ENCODE data around the gene RAB3D. TPM values are rescaled to one million over a fixed set of nuclear protein-coding genes. Genes with fewer than 3 reads are reported as not detected.
"Not testable (repeated sequence)": the region's sequence is repeated elsewhere in the genome, so short reads cannot be mapped to it uniquely, and the experiment has no call there.

The RAB3D gene
- total RNA-seq, 2 donors from 2014 or later, result 47.1 to 51.6 TPM

GRCh38 chr19:11324079-11324661 lies 15.3 kb downstream of the RAB3D start:
- peak in 1 of 3 donors; percentile 7 for TF ChIP-seq POLR2A (IDR thresholded peaks at IDR 0.05)
- no peak for TF ChIP-seq CTCF (IDR thresholded peaks at IDR 0.05)
- no peak overlapping the region for H3K4me3 ChIP-seq
- intact Hi-C loops (cut with DNase I), result no loop called here
- no peaks in the 10 kb centered on the region for H3K27me3 ChIP-seq
- WGBS, 2 donors, result 35 to 42% methylated on average over 7 to 10 of the region's 10 CpGs
- H3K36me3 ChIP-seq (replicated peaks in 1 of 2; ENCODE audit: insufficient read depth in 1 of 2, low read depth in 2 of 2), result peaks cover 0 to 19% of the 10 kb centered on the region in 2 donors
- H3K4me1 ChIP-seq, result peaks cover 28% of the 10 kb centered on the region
- DNase-seq (peak; percentile 56 to 84 (median 74)), ATAC-seq (peak; percentile 79)
- peak overlapping the region in 3 of 4 donors; percentile 58 to 70 (median 68) for H3K27ac ChIP-seq
- H3K9me3 ChIP-seq, result no peaks in the 10 kb centered on the region

GRCh38 chr19:11323601-11324078 lies 15.8 kb downstream of the RAB3D start:
- 54 to 64% methylated on average over 3 to 5 of the region's 5 CpGs for WGBS, 2 donors

GRCh38 chr19:11322269-11323024 lies 17.0 kb downstream of the RAB3D start:
- Histone ChIP-seq H3K27ac (peak overlapping the region in 1 of 4 donors; percentile 20), H3K36me3 (replicated peaks in 1 of 2; ENCODE audit: insufficient read depth in 1 of 2, low read depth in 2 of 2) (peaks cover 0 to 9% of the 10 kb centered on the region in 2 donors), H3K4me1 (peaks cover 28% of the 10 kb centered on the region), H3K4me3 (no peak overlapping the region), H3K27me3 (no peaks in the 10 kb centered on the region), H3K9me3 (no peaks in the 10 kb centered on the region)
- 24 to 38% methylated on average over 7 of the region's 7 CpGs for WGBS, 2 donors
- intact Hi-C loops (cut with DNase I), result no loop called here
- ATAC-seq (no peak), DNase-seq (no peak)
- TF ChIP-seq CTCF (IDR thresholded peaks at IDR 0.05), result no peak
- no peak for TF ChIP-seq POLR2A (IDR thresholded peaks at IDR 0.05)

More at GRCh38 chr19:11323601-11324078, 15.8 kb downstream of the RAB3D start:
- Histone ChIP-seq H3K27ac (peak overlapping the region in 3 of 4 donors; percentile 58 to 70 (median 68)), H3K4me1 (peaks cover 28% of the 10 kb centered on the region), H3K36me3 (replicated peaks in 1 of 2; ENCODE audit: insufficient read depth in 1 of 2, low read depth in 2 of 2) (peaks cover 0 to 16% of the 10 kb centered on the region in 2 donors), H3K9me3 (no peaks in the 10 kb centered on the region), H3K27me3 (no peaks in the 10 kb centered on the region), H3K4me3 (no peak overlapping the region)
- DNase-seq (no peak), ATAC-seq (peak; percentile 3)
- no peak for TF ChIP-seq POLR2A (IDR thresholded peaks at IDR 0.05)
- TF ChIP-seq CTCF (IDR thresholded peaks at IDR 0.05), result no peak
- intact Hi-C loops (cut with DNase I), result no loop called here

- Histone ChIP-seq H3K4me3 (no peak overlapping the region), H3K4me1 (peaks cover 28% of the 10 kb centered on the region), H3K27ac (no peak overlapping the region), H3K9me3 (no peaks in the 10 kb centered on the region), H3K36me3 (replicated peaks in 1 of 2; ENCODE audit: insufficient read depth in 1 of 2, low read depth in 2 of 2) (peaks cover 0 to 2% of the 10 kb centered on the region in 2 donors), H3K27me3 (no peaks in the 10 kb centered on the region)
- TF ChIP-seq CTCF (IDR thresholded peaks at IDR 0.05) (peak in 2 of 7 experiments; percentile 17 to 28), POLR2A (IDR thresholded peaks at IDR 0.05) (no peak)
- WGBS, 2 donors, result 51 to 60% methylated on average over 14 of the region's 14 CpGs
- no peak for DNase-seq
- ATAC-seq, result no peak
- intact Hi-C loops (cut with DNase I), result no loop called here
Observed at GRCh38 chr19:11321191-11322126, 18.0 kb downstream of the RAB3D start.

- H3K4me3 ChIP-seq; intact Hi-C loops (cut with DNase I); DNase-seq; H3K27ac ChIP-seq; H3K9me3 ChIP-seq; ATAC-seq; H3K27me3 ChIP-seq; H3K36me3 ChIP-seq (replicated peaks in 1 of 2; ENCODE audit: insufficient read depth in 1 of 2, low read depth in 2 of 2): not testable (repeated sequence)
- H3K4me1 ChIP-seq, result peaks cover 28% of the 10 kb centered on the region
- 70 to 81% methylated on average over 9 of the region's 9 CpGs for WGBS, 2 donors
Observed at GRCh38 chr19:11320278-11320995, 19.0 kb downstream of the RAB3D start.

All from body of pancreas (tissue), 4 donors.